K562 (cell line): Measurements from ENCODE around the gene AGAP1. TPM values are rescaled to one million over a fixed set of nuclear protein-coding genes. Genes with fewer than 3 reads are reported as not detected.

Experiments used
- ATAC-seq: fragments of 200-7000 bp; cut with Tn5 transposase; 3 replicates; pipeline ENCODE4 v1.9.1; 2020; ENCODE audit warnings: moderate library complexity
- BruUV-seq: library from RNA; stranded (reverse); fragments of 400-500 nt; replicated peaks from 2 replicates; lab custom pipeline; 2021; lab: Mats Ljungman, UMichigan
- CTCF ChIA-PET: fragments of 300-600 bp; formaldehyde crosslinking; extraction: SDS; loops from one replicate; lab custom pipeline; 2021; ENCODE audit warnings: low intra/inter-chr PET ratio; lab: Yijun Ruan, JAX
- POLR2A ChIA-PET: fragments of 300-600, 350-650 bp; sonication (Branson Sonifier 250); formaldehyde crosslinking; extraction: SDS; loops from one replicate; lab custom pipeline; 2021; ENCODE audit warnings: antibody characterized with exemption, inconsistent platforms; lab: Yijun Ruan, JAX
- DNase-seq, 4 experiments: peaks; one replicate each; pipeline versions ENCODE4 v3.0.0 to v3.0.0-alpha.2; 2011 to 2018; ENCODE audit warnings: low spot score in 3 of 4, mixed read lengths in 3 of 4; ENCODE audit errors: extremely low read depth in 1 of 4
- FAIRE-seq: peaks from 2 replicates; lab custom pipeline; 2011; peaks lifted over from hg19 to GRCh38; lab: Jason Lieb, UNC
- H2AFZ ChIP-seq: 2 replicates; pipeline ENCODE4 v1.6.0; 2011; ENCODE audit warnings: low read depth, low read length, control low read depth, inconsistent platforms
- H3K27ac ChIP-seq: fragments of 200-600 bp; 3 replicates; pipeline ENCODE4 v1.8.0; 2011; ENCODE audit warnings: low read depth, mild to moderate bottlenecking, control low read depth, inconsistent platforms, low read length, moderate library complexity, mixed read lengths; ENCODE audit errors: extremely low read depth
- H3K27me3 ChIP-seq, 2 experiments: fragments of 300-600 bp in 1 of 2; 2 replicates in 1 of 2; 3 replicates in 1 of 2; pipeline versions ENCODE4 v1.6.0 to v1.8.0; 2011; ENCODE audit warnings: inconsistent platforms in 2 of 2, low read length in 2 of 2, mild to moderate bottlenecking in 1 of 2, mixed read lengths in 1 of 2, moderate library complexity in 1 of 2; ENCODE audit not compliant: control insufficient read depth in 2 of 2, insufficient read depth in 2 of 2
- H3K36me3 ChIP-seq: fragments of 300-600 bp; 3 replicates; pipeline ENCODE4 v1.8.0; 2011; ENCODE audit warnings: mild to moderate bottlenecking, low read length, inconsistent platforms; ENCODE audit not compliant: control insufficient read depth, insufficient read depth
- H3K4me1 ChIP-seq, 2 experiments: fragments of 200-600 bp in 1 of 2; replicated peaks in 1 of 2; 2 replicates in 1 of 2; 3 replicates in 1 of 2; pipeline versions ENCODE4 v1.5.1 to v1.8.0; 2011; ENCODE audit warnings: inconsistent platforms in 2 of 2, low read length in 2 of 2, mild to moderate bottlenecking in 1 of 2, mixed read lengths in 1 of 2, moderate library complexity in 1 of 2; ENCODE audit not compliant: control insufficient read depth in 2 of 2, insufficient read depth in 2 of 2
- H3K4me2 ChIP-seq: 2 replicates; pipeline ENCODE4 v1.6.1; 2011; ENCODE audit warnings: low read length, control low read depth, inconsistent platforms, mixed read lengths; ENCODE audit not compliant: insufficient read depth
- H3K4me3 ChIP-seq: fragments of 200-600 bp; sonication (generic), shearing (Covaris generic); 2 replicates; pipeline ENCODE4 v1.5.1; 2016; ENCODE audit warnings: control low read depth, inconsistent platforms
- H3K79me2 ChIP-seq: fragments of 200-600 bp; 3 replicates; pipeline ENCODE4 v1.8.0; 2011; ENCODE audit warnings: low read length, inconsistent platforms; ENCODE audit not compliant: control insufficient read depth, insufficient read depth
- H3K9ac ChIP-seq, 2 experiments: 2 replicates each; pipeline versions ENCODE4 v1.6.0 to v1.6.1; 2011; ENCODE audit warnings: low read depth in 2 of 2, low read length in 2 of 2, control low read depth in 1 of 2, inconsistent platforms in 1 of 2, mild to moderate bottlenecking in 1 of 2, mixed read lengths in 1 of 2; ENCODE audit not compliant: insufficient read depth in 1 of 2
- H3K9me1 ChIP-seq: one replicate; pipeline ENCODE4 v1.6.0; 2011; ENCODE audit warnings: inconsistent platforms, mild to moderate bottlenecking, low read length, moderate library complexity; ENCODE audit not compliant: control insufficient read depth, insufficient read depth
- H3K9me3 ChIP-seq: replicated peaks from 2 replicates; pipeline ENCODE4 v1.5.1; 2011; ENCODE audit warnings: low read depth, low read length, inconsistent platforms; ENCODE audit not compliant: control insufficient read depth, insufficient read depth
- H4K20me1 ChIP-seq: replicated peaks from 2 replicates; pipeline ENCODE4 v1.6.1; 2011; ENCODE audit warnings: low read length, inconsistent platforms, mixed read lengths; ENCODE audit not compliant: control insufficient read depth, insufficient read depth
- EGR1 ChIP-seq: fragments of 450-650 bp; conservative IDR thresholded peaks from 2 replicates; pipeline ENCODE4 v1.6.1; 2017; ENCODE audit warnings: mild to moderate bottlenecking
- GABPB1 ChIP-seq: sonication (generic); formaldehyde crosslinking; IDR thresholded peaks from 2 replicates; pipeline ENCODE4 v1.8.0; 2022; ENCODE audit warnings: mild to moderate bottlenecking, missing genetic modification reagents
- GTF2A2 ChIP-seq: IDR thresholded peaks from 2 replicates; pipeline ENCODE4 v1.6.1; 2016; ENCODE audit warnings: mild to moderate bottlenecking, missing genetic modification characterization, missing compliant biosample characterization
- KAT7 ChIP-seq: sonication (generic); formaldehyde crosslinking; IDR thresholded peaks from 2 replicates; pipeline ENCODE4 v1.8.0; 2022; ENCODE audit warnings: missing genetic modification reagents, mild to moderate bottlenecking, borderline replicate concordance
- MTA3 ChIP-seq: fragments of 450-650 bp; formaldehyde crosslinking; IDR thresholded peaks from 2 replicates; pipeline ENCODE4 v1.6.1; 2017; ENCODE audit warnings: mild to moderate bottlenecking, borderline replicate concordance
- POLR2A ChIP-seq: fragments of 450-650 bp; conservative IDR thresholded peaks from 2 replicates; pipeline ENCODE4 v1.6.1; 2016
- ZNF239 ChIP-seq: fragments of 250-450 bp; sonication (Bioruptor Pico); IDR thresholded peaks from 2 replicates; pipeline ENCODE4 v1.4.0; 2020; ENCODE audit warnings: mild to moderate bottlenecking
- ZNF263 ChIP-seq: sonication (generic); formaldehyde crosslinking; IDR thresholded peaks from 2 replicates; pipeline ENCODE4 v1.8.0; 2022; ENCODE audit warnings: mild to moderate bottlenecking, missing genetic modification reagents, borderline replicate concordance
- ZNF384 ChIP-seq: IDR thresholded peaks from 2 replicates; pipeline ENCODE4 v1.6.1; 2012; ENCODE audit warnings: low read depth, low read length, improper control_type of control experiment
- WGBS: fragments of 100-300 bp; shearing (Covaris generic); methylation state at CpG from one replicate; pipeline ENCODE4 v1.1.6; 2016; ENCODE audit warnings: low coverage, mixed read lengths; ENCODE audit not compliant: insufficient coverage; ENCODE audit errors: missing lambda C conversion rate; 5-methylcytosine and 5-hydroxymethylcytosine counted together
- in situ Hi-C: fragments of 300-500 bp; cut with MboI; formaldehyde crosslinking; loops from 4 replicates; pipeline ENCODE4 v1.15.0; 2018; ENCODE audit warnings: inconsistent platforms, mixed read lengths
- intact Hi-C: fragments of 100-400 bp; cut with micrococcal nuclease; formaldehyde crosslinking; loops from 2 replicates; pipeline ENCODE4 v1.14.2; 2022
- polyA plus RNA-seq, 8 experiments: library from polyadenylated mRNA; depleted of rRNA in 4 of 8; stranded (reverse) in 5 of 8; unstranded in 3 of 8; fragments of >200 nt; fragmentation: Nextera tagmentation in 2 of 8; fragmentation: Illumina TruSeq in 1 of 8; extraction: Ambion mirVana in 2 of 8; extraction: Trizol in 1 of 8; gene quantifications; 2 replicates each; pipeline versions ENCODE4 v1.2.1 to v1.2.3, GENCODE V29; 2011 to 2014; ENCODE audit warnings: inconsistent platforms in 1 of 8, missing spikeins in 1 of 8
- total RNA-seq, 7 experiments: library from RNA; depleted of rRNA in 6 of 7; stranded (reverse); fragments of >200 nt in 6 of 7; fragmentation: Illumina TruSeq in 2 of 7; extraction: Trizol in 2 of 7; gene quantifications; 2 replicates each; pipeline versions ENCODE4 v1.2.1 to v1.2.3, GENCODE V29; 2011 to 2021; ENCODE audit warnings: low replicate concordance in 1 of 7

The AGAP1 gene
- total and polyA plus RNA-seq, 9 of the 15 experiments (the other 6 are each of a cell fraction or from before 2014, with no cell fraction given), result 1.3 to 24.0 (median 10.6) TPM

GRCh38 chr2:235623752-235624151 is 129.9 kb downstream of the AGAP1 start:
- H3K4me3 ChIP-seq, result no peak overlapping the region
- H3K36me3 ChIP-seq, result no peaks in the 10 kb centered on the region
- no peaks in the 10 kb centered on the region for H3K9me1 ChIP-seq
- H4K20me1 ChIP-seq, result no peaks in the 10 kb centered on the region; the same call in 1 of the 2 replicates
- no peak overlapping the region for H3K4me2 ChIP-seq
- no TSS peak for BruUV-seq
- H3K79me2 ChIP-seq, result peaks cover 55% of the 10 kb centered on the region
- H3K4me1 ChIP-seq, result no peaks in the 10 kb centered on the region
- H3K9ac ChIP-seq, result no peak overlapping the region
- H3K27ac ChIP-seq, result no peak overlapping the region
- WGBS, result 94% methylated on average over 2 of the region's 2 CpGs
- H3K27me3 ChIP-seq, result no peaks in the 10 kb centered on the region
- no peaks in the 10 kb centered on the region; the same call in 1 of the 2 replicates for H3K9me3 ChIP-seq
- in situ Hi-C loops (no loop called here), intact Hi-C loops (no loop called here)
- CTCF ChIA-PET, result no interaction called here
- DNase-seq, result no peak
- TF ChIP-seq ZNF239 (CRISPR knock-in tag) (no peak), ZNF384 (no peak), GTF2A2 (tag) (no peak), EGR1 (no peak), POLR2A (no peak), KAT7 (CRISPR knock-in tag) (no peak), ZNF263 (CRISPR knock-in tag) (no peak), MTA3 (no peak), GABPB1 (CRISPR knock-in tag) (no peak)
- no peak for FAIRE-seq
- H2AFZ ChIP-seq, result no peak overlapping the region
- POLR2A ChIA-PET, result interaction anchor here (0.6 kb wide), 1 partner anchor 13 kb away, joined by 3 read pairs; no protein-coding TSS in a partner anchor
- no peak for ATAC-seq
